Myocyte (in vitro differentiated cells): ENCODE results near the gene UMAD1. TPM values are rescaled to one million over a fixed set of nuclear protein-coding genes. Genes with fewer than 3 reads are reported as not detected.
A peak's percentile ranks its signal among the peaks of the same experiment; 100 is the strongest.

ENCODE experiments used
- DNase-seq: peaks from one replicate; pipeline ENCODE4 v3.0.0-alpha.2; 2012; ENCODE audit warnings: low read depth
- total RNA-seq: library from RNA; depleted of rRNA; stranded (reverse); fragments of >200 nt; gene quantifications from 2 replicates; pipeline ENCODE4 v1.2.3, GENCODE V29; 2014

UMAD1 gene
- total RNA-seq, 1 donor from 2014 or later: 17.5 TPM

- peak; percentile 65 for DNase-seq
Measured at GRCh38 chr7:7870555-7870954, 230.0 kb downstream of the UMAD1 start.

DNA sequence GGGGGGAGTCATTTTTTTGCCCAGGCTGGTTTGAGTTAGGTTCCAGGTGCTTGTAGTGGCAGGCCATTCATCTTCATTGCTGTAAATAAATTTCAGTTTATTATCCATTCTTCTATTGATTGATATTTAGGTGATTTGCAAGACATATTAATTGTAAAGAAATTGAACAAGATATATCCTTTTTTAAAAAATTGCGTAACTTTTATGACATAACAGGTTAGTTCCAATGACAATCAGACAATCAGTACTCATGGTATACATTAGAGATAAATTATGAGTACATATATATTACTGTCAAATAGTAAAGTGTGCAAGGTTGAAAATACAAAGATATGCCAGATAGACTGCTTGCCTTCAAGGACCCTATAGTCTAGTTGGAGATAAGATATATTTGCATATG is 235.9 kb downstream of the UMAD1 start:
- DNase-seq: no peak

- DNase-seq: no peak
Measured at GRCh38 chr7:7881581-7881980, 241.0 kb downstream of the UMAD1 start.

DNA sequence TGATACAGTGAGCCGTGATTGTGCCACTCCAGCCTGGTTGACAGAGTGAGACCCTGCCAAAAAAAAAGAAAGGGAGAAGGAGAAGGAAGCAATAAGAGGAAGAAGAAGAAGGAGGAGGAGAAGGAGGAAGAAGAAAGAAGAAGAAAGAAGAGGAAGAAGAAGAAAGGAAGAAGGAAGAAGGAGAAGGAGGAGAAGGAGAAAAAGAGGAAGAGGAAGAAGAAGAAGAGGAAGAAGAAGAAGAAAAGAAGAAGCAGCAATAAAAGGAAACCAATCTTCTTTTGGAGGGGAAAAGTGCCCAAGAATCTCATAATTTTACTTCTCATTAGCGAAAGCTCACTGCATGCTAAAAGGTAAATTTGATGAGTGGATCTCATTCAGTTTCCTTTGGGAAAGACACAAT is 242.3 kb downstream of the UMAD1 start:
- no peak for DNase-seq

GRCh38 chr7:7883394-7883793 is 242.8 kb downstream of the UMAD1 start:
- peak; percentile 40 for DNase-seq

- no peak for DNase-seq
Measured at GRCh38 chr7:7884855-7885254, 244.3 kb downstream of the UMAD1 start.

DNA sequence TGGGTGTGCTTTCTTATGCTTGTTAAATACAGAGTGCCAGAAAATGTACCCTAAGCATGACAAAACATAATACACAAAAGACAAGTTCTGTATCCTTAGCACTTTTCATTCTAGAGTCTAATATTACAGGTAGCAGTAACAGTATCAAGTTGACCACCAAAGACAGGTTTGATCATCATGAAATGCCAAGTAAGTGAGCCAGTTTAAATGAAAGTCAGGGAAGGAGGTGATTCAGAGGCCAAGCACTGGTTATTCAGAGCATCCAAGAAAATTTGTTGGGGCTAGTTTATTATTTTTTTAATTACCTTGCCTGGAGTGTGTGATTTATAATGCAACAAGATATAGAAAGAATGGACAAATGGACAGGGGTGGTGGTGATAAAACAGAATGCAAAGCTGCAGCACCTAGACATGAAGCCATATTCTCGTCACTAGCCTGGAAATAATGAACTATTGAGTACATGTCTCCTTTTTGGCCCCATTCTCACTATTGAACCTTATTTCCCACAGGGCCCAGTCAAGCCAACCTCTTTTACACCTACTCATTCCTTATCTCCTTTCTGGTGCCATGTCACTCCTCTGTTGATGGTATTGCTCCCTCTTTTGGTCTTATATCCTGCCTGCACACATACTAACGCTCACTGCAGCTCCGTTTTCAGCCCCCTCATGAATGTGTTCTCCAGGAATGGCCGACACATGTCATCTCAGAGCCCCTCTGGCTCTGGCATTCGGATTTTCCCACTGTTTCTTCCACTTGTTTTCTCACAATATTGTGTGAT is 249.4 kb downstream of the UMAD1 start:
- no peak for DNase-seq

DNA sequence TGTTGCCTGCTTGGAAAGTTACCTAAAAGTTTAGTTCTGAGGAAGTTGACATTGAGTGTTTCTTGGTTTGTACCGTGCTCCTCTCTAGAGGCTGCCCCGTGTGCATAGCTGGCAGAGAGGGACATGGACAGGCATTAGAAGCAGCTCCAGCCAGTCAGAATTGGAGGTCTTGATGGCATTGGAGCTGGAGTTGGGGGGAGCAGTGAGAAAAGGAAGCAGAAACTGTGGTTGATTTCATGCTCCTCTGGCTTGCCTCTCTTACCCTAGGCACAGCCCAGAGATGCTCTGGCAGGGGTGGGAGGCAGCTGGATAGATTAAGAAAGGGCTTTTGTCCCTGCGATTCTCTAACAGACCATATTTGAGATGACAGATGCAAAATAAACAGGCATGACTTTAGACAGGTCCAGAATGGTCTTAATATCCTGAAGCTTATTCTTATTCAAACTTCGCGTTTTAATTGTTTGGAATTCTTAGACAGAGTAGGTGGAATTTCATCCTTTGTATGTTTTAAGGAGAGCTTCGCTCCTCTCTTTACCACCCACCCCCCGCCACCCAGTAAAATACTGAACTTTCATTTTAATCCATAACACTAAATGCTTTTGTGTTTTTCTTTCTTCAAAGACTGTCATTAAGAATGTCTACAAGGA is 254.6 kb downstream of the UMAD1 start:
- no peak for DNase-seq

GRCh38 chr7:7895754-7896153 is 255.2 kb downstream of the UMAD1 start:
- no peak for DNase-seq

DNA sequence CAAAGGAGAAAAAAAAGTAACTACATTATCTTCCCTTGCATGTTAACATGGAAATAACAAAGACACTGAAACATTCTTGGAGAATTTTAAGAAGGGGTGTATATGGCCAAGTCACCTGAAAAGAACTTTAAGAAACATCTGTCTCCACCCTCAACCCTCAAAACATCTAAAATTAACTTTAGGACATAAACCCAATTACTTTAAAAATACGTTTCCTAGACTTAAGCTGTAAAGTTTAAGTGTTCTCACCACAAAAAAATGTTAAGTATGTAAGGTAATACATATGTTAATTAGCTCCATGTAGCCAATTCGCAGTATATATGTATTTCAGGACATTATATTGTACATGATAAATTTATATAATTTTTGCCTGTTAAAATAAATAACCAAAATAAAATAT is 257.0 kb downstream of the UMAD1 start:
- no peak for DNase-seq

GRCh38 chr7:7897949-7898515 is 257.5 kb downstream of the UMAD1 start:
- no peak for DNase-seq

GRCh38 chr7:7902845-7903244 is 262.3 kb downstream of the UMAD1 start:
- DNase-seq: no peak

DNA sequence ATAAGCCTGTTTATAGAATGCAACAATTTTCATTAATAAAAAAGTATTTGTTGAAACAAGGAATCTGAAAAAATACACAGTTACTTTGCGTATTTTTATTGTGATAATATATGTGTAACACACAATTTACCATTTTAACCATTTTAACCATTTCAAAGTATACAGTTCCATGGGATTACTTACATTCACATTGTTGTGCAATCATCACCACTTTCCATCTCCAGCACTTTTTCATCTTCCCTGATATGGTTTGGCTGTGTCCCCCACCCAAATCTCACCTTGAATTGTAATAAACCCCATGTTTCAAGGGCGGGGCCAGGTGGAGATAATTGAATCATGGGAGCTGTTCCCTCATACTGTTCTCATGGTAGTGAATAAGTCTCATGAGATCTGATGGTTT is 266.8 kb downstream of the UMAD1 start:
- no peak for DNase-seq

DNA sequence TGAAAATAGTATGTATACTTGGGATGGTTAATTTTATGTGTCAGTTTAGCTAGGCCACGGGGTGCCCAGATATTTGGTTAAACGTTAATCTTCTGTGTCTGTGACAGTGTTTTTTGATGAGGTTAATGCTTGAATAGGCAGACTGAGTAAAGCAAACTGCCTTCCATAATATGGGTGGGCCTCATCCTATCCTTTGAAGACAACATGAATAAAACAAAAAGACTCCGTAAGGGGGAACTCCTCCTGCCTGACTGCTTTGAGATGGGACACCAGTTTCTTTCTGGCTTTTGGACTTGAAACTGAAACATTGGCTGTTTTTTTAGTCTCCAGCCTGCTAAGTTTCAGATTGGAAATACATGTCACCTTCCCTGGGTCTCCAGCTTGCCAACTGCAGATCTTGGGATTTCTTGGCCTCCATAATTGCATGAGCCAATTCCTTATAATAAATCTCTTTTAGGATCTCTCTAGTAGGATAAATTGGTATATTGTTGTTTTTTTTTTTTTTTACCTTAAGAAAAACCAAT is 268.1 kb downstream of the UMAD1 start:
- DNase-seq: no peak

- peak; percentile 22 for DNase-seq
Measured at GRCh38 chr7:7909376-7909775, 268.8 kb downstream of the UMAD1 start.

DNA sequence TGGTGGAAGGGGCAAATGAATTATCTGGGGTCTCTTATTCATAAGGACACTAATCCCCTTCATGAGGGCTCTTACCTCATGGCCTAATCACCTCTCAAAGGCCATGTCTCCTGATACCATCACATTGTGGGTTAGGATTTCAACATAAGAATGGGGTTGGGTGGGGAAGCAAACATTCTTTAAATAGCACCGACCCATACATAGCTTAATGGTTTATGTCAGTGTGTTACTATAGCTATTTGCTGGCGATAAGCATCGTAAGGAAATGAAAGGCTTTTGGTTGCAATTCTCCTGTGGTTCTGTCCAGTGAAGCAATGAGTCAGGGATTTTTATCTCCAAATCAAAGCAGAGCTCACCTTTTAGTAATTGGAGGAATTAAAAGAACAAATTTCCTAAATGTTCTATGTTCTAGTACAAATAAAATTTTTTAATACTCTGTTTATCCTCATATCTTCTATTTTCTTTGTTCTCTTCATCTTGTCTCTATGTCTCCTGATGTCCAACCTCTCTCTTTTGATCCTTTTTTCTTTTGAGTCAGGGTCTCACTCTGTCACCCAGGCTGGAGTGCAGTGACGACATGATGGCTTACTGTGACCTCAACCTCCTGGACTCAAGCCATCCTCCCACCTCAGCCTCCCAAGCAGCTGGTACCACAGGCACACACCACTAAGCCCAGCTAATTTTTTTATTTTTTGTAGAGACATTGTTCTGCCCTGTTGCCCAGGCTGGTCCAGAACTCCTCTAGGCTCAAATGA is 271.0 kb downstream of the UMAD1 start:
- peak; percentile 19 for DNase-seq

DNA sequence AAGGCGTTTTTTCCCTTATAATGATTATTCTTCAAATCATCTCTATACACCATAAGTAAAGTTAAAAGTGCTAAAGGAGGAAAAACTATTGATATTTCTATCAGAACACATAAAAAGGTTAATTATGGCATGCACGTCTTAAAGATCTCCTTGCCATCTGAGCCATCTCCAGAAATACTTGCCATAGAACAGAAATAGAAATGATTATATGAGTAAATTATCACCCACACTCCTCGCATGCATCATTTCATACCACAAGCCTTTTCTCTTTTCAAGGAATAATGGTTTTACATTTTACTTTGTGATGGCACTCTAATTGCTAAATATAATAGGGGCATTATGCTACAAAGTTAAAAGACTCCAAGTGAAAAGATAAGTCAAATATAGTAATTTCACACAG is 272.4 kb downstream of the UMAD1 start:
- DNase-seq: no peak

DNA sequence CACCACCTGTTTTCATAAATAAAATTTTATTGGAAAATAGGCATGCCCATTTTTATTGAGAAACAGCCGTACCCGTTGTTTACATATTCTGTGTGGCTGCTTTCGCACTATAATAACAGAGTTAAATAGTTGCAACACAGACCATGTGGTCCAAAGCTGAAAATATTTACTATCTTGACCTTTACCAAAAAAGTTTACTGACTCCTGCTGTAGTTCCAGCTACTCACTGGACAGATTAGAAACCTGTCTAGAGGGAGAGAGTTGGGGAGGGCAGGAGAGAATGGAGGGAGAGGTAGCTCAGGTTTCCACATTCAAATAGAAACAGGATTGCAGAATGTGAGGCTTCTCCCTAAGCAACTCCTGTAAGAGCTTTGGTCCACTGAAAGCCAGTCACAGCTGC is 273.0 kb downstream of the UMAD1 start:
- DNase-seq: peak; percentile 28

- no peak for DNase-seq
Measured at GRCh38 chr7:7914547-7914946, 274.0 kb downstream of the UMAD1 start.

- DNase-seq: no peak
Measured at GRCh38 chr7:7916064-7916463, 275.5 kb downstream of the UMAD1 start.

DNA sequence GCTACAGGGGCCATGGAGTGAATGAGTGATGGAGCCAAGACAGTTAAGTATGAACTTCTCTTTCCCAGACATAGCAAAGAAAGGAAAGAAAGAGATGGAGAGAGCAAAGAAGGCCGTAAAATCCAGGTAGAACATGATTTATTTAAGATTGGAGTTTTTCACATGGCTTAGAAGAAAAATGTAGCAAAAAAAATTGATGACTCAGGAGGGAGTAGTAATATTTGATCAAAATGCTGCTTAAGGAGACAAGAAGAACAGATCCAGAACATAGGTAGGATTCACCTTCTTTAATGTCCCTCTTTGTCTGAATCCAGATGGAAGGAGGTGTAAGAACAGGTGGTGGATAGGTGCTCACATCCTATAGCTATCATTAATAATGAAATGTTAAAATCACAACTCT is 277.0 kb downstream of the UMAD1 start:
- DNase-seq: no peak
